NCI-H460 (cell line): ENCODE results near the gene C1QA. TPM values are rescaled to one million over a fixed set of nuclear protein-coding genes. Genes with fewer than 3 reads are reported as not detected.
"Not testable (repeated sequence)": the region's sequence is repeated elsewhere in the genome, so short reads cannot be mapped to it uniquely, and the experiment has no call there.

Experiments
- DNase-seq: peaks from one replicate; pipeline ENCODE4 v3.0.0-alpha.2; 2016; ENCODE audit warnings: low read depth; ENCODE audit errors: extremely low read depth
- small RNA-seq, 2 experiments: library from RNA; depleted of rRNA; stranded (forward); fragments of <200 nt; gene quantifications; one replicate each; pipeline ENCODE3, GENCODE V24; 2014
- total RNA-seq: library from RNA; depleted of rRNA; stranded (reverse); fragments of >200 nt; shearing (Covaris generic); gene quantifications from 2 replicates; pipeline ENCODE4 v1.2.3, GENCODE V29; 2014; rRNA removed

Gene C1QA
- total RNA-seq, 1 experiment from 2014 or later = not detected

DNA sequence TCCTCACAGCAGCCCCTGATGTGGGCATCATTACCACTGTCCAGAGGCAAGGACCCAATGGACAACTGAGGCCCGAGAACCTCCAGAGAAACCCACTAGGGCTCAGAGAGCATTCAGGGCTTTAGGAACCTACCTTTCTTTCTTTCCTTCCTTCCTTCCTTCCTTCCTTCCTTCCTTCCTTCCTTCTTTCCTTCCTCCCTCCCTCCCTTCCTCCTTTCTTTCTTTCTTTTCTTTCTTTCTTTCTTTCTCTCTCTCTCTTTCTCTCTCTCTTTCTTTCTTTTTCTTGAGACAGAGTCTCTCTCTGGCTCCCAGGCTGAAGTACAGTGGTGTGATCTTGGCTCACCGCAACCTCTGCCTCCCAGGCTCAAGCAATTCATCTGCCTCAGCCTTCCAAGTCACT lies 32.4 kb downstream of the C1QA start:
- not testable (repeated sequence) for DNase-seq

DNA sequence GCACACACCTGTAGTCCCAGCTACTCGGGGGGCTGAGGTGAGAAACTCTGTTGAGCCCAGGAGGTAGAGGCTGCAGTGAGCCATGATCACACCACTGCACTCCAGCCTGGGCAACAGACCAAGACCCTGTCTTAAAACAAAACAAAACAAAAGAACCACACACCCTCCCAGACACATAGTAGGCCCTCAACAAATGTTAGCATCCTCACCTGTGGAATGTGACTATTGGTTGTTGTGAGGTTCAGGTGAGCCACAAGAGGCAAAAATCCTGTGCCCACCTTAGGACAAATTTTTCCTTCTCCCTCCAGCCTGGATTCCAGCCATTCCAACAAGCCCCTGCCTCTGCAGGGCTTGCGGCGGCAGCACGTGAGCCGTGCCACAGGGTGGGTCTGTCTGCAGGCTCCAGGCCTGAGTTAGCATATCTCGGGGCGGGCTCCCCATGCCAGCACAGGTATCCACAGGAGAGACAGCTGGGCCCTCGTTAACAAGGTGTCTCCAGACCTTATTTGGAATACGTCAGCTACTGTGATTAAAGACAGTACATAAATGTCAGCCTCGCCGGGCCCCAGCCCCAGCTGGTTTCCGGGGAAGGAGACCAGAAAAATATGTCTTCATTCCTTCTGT lies 34.0 kb downstream of the C1QA start:
- DNase-seq = no peak

DNA sequence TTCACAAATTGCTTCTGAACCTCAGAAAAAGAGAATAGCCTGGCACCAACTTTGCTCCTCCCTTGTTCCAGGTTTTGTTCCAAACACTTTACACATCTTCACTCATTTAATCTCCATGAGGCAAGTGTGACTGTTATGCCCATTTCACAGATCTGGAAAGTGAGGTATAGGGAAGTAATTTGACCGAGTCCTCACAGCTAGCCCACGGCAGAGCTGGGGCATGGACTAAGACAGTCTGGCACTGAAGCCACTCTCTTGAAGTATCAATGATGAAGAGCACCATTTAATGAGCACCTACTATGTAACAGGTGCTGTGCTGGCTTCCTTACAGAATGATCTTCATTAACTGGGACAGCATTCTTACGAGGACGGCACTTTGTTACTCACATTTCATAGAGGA lies 35.6 kb downstream of the C1QA start:
- DNase-seq = no peak

- peak; percentile 26 for DNase-seq
Observed at GRCh38 chr1:22673486-22674409, 37.3 kb downstream of the C1QA start.

DNA sequence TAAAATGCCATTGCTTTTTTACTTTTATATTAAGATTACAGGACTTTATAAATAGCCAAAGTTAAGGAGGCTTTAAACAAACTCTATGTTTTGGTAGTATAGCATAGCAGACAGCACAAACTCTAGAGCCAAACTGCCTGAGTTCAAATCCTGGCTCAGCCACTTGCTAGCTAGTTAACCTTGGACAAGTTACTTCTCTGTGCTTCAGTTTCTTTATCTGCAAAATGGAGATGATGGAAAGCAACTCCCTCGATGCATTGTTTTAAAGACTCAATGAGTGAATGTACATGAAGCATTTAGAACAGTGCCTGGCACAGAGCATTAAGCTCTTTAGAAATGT lies 38.0 kb downstream of the C1QA start:
- no peak for DNase-seq

DNA sequence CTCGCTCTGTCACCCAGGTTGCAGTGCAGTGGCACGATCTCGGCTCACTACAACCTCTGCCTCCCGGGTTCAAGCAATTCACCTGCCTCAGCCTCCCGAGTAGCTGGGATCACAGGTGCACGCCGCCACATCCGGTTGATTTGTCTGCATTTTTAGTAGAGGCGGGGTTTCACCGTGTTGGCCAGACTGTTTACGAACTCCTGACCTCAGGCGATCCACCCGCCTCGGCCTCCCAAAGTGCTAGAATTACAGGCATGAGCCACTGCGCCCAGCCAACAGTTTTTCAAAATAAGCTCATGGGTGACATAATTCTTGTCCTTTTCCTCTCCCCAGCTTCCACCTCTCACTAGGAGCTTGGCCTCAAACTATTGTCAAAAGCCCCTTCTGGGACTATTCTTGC lies 39.7 kb downstream of the C1QA start:
- DNase-seq = not testable (repeated sequence)

DNA sequence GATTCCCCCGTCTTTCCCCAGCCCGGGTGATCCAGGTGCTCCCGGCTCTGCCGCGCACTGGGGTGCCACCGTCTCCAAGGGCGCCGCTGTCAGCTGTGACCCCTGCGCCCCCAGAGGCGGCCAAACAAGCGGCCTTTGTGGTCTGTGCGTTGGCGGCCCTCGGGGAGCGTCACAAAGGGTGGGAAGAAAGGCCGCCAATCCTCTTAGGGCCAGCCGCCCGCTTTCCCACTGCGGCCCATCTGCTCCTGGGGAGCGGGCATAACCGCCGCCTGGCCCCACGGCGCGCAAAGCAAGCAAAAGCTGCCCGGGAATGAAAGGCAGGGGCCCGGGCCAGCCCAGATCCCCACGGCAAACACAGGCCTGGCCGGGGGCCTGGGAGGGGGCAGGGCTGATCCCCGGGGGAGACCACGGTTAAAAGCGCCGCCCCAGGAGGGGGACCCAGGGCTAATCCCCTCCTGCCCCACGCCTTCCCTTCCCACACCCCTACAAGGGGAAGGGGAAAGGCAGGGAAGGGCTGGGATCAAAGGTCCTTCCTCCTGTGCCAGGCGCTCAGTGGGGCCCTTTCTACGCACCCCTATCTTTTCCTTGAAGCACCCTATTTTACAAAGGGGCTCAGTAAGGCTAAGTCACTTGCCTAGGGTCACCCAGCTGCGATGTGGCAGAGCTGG lies 40.6 kb downstream of the C1QA start:
- DNase-seq = no peak

DNA sequence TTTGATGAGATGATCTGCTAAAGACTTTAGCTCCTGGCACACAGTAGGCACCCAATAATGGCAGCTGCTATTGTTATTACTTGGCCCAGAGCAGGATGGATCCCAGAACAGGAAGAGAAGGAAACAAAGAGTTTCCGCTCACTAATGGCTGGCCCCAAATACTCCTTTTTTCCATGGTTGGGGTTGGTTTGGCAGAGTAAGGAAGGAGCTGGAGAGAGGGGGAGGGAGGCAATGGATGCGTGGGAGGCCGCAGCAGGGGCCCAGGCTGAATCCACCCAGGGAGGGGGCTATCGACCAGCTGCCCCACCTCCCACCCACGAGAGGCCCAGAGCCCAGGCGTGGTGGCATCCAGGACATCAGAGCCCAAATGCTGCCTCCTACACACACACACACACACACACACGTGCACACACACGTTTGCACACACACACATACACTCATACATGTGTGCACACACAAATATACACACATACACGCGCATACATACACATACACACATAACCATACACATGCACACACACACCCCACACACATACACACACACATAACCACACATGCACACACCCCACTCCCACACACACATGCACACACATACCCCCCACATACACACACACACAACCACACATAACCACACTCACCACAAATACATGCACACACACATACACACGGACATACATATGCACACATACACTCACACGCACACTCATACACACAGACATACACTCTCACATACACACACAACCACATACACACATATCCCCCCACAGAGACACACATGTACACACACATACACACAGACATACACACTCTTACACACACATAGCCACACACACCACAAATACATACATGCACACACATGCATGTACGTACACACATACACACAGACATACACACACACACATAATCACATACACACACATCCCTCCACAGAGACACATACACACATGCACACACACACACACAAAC lies 41.8 kb downstream of the C1QA start:
- DNase-seq = no peak

- DNase-seq = no peak
Observed at GRCh38 chr1:22680726-22681125, 44.3 kb downstream of the C1QA start.

GRCh38 chr1:22681556-22682276 lies 45.3 kb downstream of the C1QA start:
- no peak for DNase-seq

- no peak for DNase-seq
Observed at GRCh38 chr1:22683547-22683946, 47.1 kb downstream of the C1QA start.

GRCh38 chr1:22685591-22686059 lies 49.2 kb downstream of the C1QA start:
- DNase-seq = no peak

DNA sequence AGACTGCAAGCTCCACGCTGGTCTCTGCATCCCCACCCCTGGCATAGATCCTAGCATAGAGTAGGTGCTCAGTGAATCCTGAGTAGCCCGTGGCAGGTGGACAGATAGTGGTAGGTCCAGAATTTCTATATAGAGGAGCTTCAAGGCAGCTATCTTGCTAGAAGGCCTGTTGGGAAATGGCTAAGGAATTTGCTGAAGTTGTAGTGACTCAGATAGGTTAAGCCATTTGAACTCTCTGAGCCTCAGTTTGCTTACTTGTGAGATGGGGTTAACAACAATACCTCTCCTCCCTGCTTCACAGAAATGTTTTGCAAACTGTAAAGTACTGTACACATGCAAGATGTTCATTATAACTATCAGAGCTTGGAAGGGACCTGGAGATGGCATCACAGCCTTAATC lies 50.8 kb downstream of the C1QA start:
- no peak for DNase-seq

- no peak for DNase-seq
Observed at GRCh38 chr1:22688466-22688865, 52.0 kb downstream of the C1QA start.

Small RNA genes within 50 kb of the gene (small RNA-seq; reads per million reads assigned to genes)
- 0 reads per million in 2 experiments for gene MIR6127

Other genes with a start within 250 kb of the C1QA start
- 10.2 and 13.5 TPM in 2 replicates for gene ZBTB40, start 184.8 kb upstream of the C1QA start, total RNA-seq
- gene EPHA8, start 73.1 kb upstream of the C1QA start, total RNA-seq = 1.1 and 1.3 TPM in 2 replicates
- not detected in 2 replicates for gene C1QC, start 7.0 kb downstream of the C1QA start, total RNA-seq
- not detected in 2 replicates for gene C1QB, start 16.6 kb downstream of the C1QA start, total RNA-seq
- 0.20 and 0.23 TPM in 2 replicates for gene EPHB2, start 74.2 kb downstream of the C1QA start, total RNA-seq